Tibial nerve (tissue), 4 donors: ENCODE measurements around the gene SLC5A2. TPM values are rescaled to one million over a fixed set of nuclear protein-coding genes. Genes with fewer than 3 reads are reported as not detected.
"Not testable (repeated sequence)": the region's sequence is repeated elsewhere in the genome, so short reads cannot be mapped to it uniquely, and the experiment has no call there.

ENCODE experiments used
- DNase-seq, 2 donors: peaks; one replicate each; pipeline ENCODE4 v3.0.0-alpha.2; 2019; ENCODE audit warnings: low spot score in 2 of 2
- H3K27ac ChIP-seq, 4 donors: fragments of 200-600 bp; sonication (generic) in 3 of 4; one replicate each; pipeline ENCODE4 v1.5.1; 2017 to 2019; ENCODE audit warnings: mild to moderate bottlenecking in 1 of 4
- H3K27me3 ChIP-seq, 2 donors: fragments of 200-600 bp; sonication (generic) in 1 of 2; one replicate each; pipeline versions ENCODE4 v1.5.1 to v1.6.0; 2017 to 2019
- H3K36me3 ChIP-seq, 3 donors: fragments of 200-600 bp; sonication (generic); one replicate each; pipeline ENCODE4 v1.5.1; 2018 to 2019
- H3K4me1 ChIP-seq, 4 donors: fragments of 200-600 bp; sonication (generic) in 3 of 4; one replicate each; pipeline ENCODE4 v1.5.1; 2017 to 2019
- H3K4me3 ChIP-seq, 4 donors: fragments of 200-600 bp; sonication (generic) in 3 of 4; one replicate each; pipeline ENCODE4 v1.5.1; 2017 to 2019; ENCODE audit warnings: mild to moderate bottlenecking in 1 of 4, moderate library complexity in 1 of 4
- H3K9me3 ChIP-seq, 4 donors: fragments of 200-600 bp; sonication (generic) in 3 of 4; one replicate each; pipeline ENCODE4 v1.5.1; 2017 to 2019
- CTCF ChIP-seq, 5 experiments: fragments of 200-600 bp in 3 of 5; fragments of 450-650 bp in 2 of 5; sonication (generic) in 3 of 5; IDR thresholded peaks; one replicate each; pipeline ENCODE4 v1.5.1; 2016 to 2019; ENCODE audit warnings: antibody characterized with exemption in 5 of 5, mild to moderate bottlenecking in 3 of 5, moderate library complexity in 2 of 5
- EP300 ChIP-seq, 2 donors: sonication (generic); formaldehyde crosslinking; IDR thresholded peaks; one replicate each; pipeline ENCODE4 v1.6.1; 2017; ENCODE audit warnings: antibody characterized with exemption in 2 of 2, mild to moderate bottlenecking in 1 of 2
- POLR2A ChIP-seq, 2 donors: fragments of 450-650 bp; IDR thresholded peaks; one replicate each; pipeline ENCODE4 v1.6.1; 2017; ENCODE audit warnings: antibody characterized with exemption in 2 of 2, mild to moderate bottlenecking in 2 of 2, moderate library complexity in 2 of 2
- WGBS, 2 donors: methylation state at CpG; one replicate each; pipeline ENCODE4 v1.1.5; 2018; 5-methylcytosine and 5-hydroxymethylcytosine counted together
- total RNA-seq, 4 donors: library from RNA; depleted of rRNA; stranded (reverse); fragments of >200 nt; gene quantifications; one replicate each; pipeline ENCODE4 v1.1.0, GENCODE V29; 2016

Gene SLC5A2
- total RNA-seq, 4 donors from 2014 or later: not detected

GRCh38 chr16:31480851-31481536, 1.9 kb upstream of the SLC5A2 start:
- H3K36me3 ChIP-seq: peaks cover 0 to 35% (median 0%) of the 10 kb centered on the region in 3 donors
- peaks cover 0 to 26% (median 0%) of the 10 kb centered on the region in 4 donors for H3K4me1 ChIP-seq
- no peak for TF ChIP-seq EP300 (IDR thresholded peaks at IDR 0.05)
- no peak for TF ChIP-seq CTCF (IDR thresholded peaks at IDR 0.05)
- TF ChIP-seq POLR2A (IDR thresholded peaks at IDR 0.05): no peak
- no peak overlapping the region for H3K27ac ChIP-seq
- no peaks in the 10 kb centered on the region for H3K9me3 ChIP-seq
- WGBS, 2 donors: 36% methylated on average over 7 of the region's 7 CpGs
- no peak overlapping the region for H3K4me3 ChIP-seq
- DNase-seq: no peak
- H3K27me3 ChIP-seq: no peaks in the 10 kb centered on the region

GRCh38 chr16:31484048-31484447, 1.1 kb downstream of the SLC5A2 start:
- not testable (repeated sequence) for H3K9me3 ChIP-seq, H3K4me3 ChIP-seq, H3K27ac ChIP-seq, H3K27me3 ChIP-seq, H3K36me3 ChIP-seq, DNase-seq
- H3K4me1 ChIP-seq: peaks cover 0 to 36% (median 16%) of the 10 kb centered on the region in 4 donors
- 93 to 95% methylated on average over 4 of the region's 4 CpGs for WGBS, 2 donors

- no peaks in the 10 kb centered on the region for H3K27me3 ChIP-seq
- H3K4me3 ChIP-seq: no peak overlapping the region
- no peak for TF ChIP-seq EP300 (IDR thresholded peaks at IDR 0.05)
- TF ChIP-seq POLR2A (IDR thresholded peaks at IDR 0.05): no peak
- TF ChIP-seq CTCF (IDR thresholded peaks at IDR 0.05): no peak
- WGBS, 2 donors: 39 to 41% methylated on average over 11 to 14 of the region's 14 CpGs
- H3K4me1 ChIP-seq: peaks cover 0 to 36% (median 16%) of the 10 kb centered on the region in 4 donors
- H3K36me3 ChIP-seq: peaks cover 0 to under 1% (median 0%) of the 10 kb centered on the region in 3 donors
- no peak for DNase-seq
- H3K27ac ChIP-seq: no peak overlapping the region
- H3K9me3 ChIP-seq: no peaks in the 10 kb centered on the region
Observed at GRCh38 chr16:31484491-31485171, 1.7 kb downstream of the SLC5A2 start.

- no peak for DNase-seq
- Histone ChIP-seq H3K27ac (no peak overlapping the region), H3K27me3 (no peaks in the 10 kb centered on the region), H3K9me3 (no peaks in the 10 kb centered on the region), H3K4me1 (peaks cover 0 to 29% (median 16%) of the 10 kb centered on the region in 4 donors), H3K4me3 (no peak overlapping the region), H3K36me3 (peaks cover 0 to 10% (median 0%) of the 10 kb centered on the region in 3 donors)
- 91 to 96% methylated on average over 15 to 17 of the region's 17 CpGs for WGBS, 2 donors
- no peak for TF ChIP-seq CTCF (IDR thresholded peaks at IDR 0.05)
- no peak for TF ChIP-seq EP300 (IDR thresholded peaks at IDR 0.05)
- no peak for TF ChIP-seq POLR2A (IDR thresholded peaks at IDR 0.05)
Observed at GRCh38 chr16:31485571-31485970, 2.6 kb downstream of the SLC5A2 start.

GRCh38 chr16:31486045-31486444, 3.1 kb downstream of the SLC5A2 start:
- peaks cover 0 to 26% (median 16%) of the 10 kb centered on the region in 4 donors for H3K4me1 ChIP-seq
- no peak for DNase-seq
- no peak overlapping the region for H3K4me3 ChIP-seq
- 97 to 100% methylated on average over 4 to 5 of the region's 5 CpGs for WGBS, 2 donors
- H3K36me3 ChIP-seq: peaks cover 0 to 15% (median 0%) of the 10 kb centered on the region in 3 donors
- TF ChIP-seq EP300 (IDR thresholded peaks at IDR 0.05) (no peak), POLR2A (IDR thresholded peaks at IDR 0.05) (no peak), CTCF (IDR thresholded peaks at IDR 0.05) (no peak)
- no peak overlapping the region for H3K27ac ChIP-seq
- H3K9me3 ChIP-seq: no peaks in the 10 kb centered on the region
- no peaks in the 10 kb centered on the region for H3K27me3 ChIP-seq
